WTC11 (cell line): Measurements from ENCODE around the gene VIPR2.

Experiments
- ATF1 ChIP-seq: sonication (generic); formaldehyde crosslinking; IDR thresholded peaks from 2 replicates; pipeline ENCODE4 v1.8.1; 2023; ENCODE audit warnings: mild to moderate bottlenecking, moderate library complexity, missing genetic modification reagents
- ESRRA ChIP-seq: sonication (generic); formaldehyde crosslinking; IDR thresholded peaks from 2 replicates; pipeline ENCODE4 v1.8.1; 2022; ENCODE audit warnings: mild to moderate bottlenecking, missing genetic modification reagents, borderline replicate concordance
- ETV6 ChIP-seq: sonication (generic); formaldehyde crosslinking; IDR thresholded peaks from 2 replicates; pipeline ENCODE4 v1.8.1; 2022; ENCODE audit warnings: mild to moderate bottlenecking, missing genetic modification reagents
- MXD4 ChIP-seq: fragments of 250-450 bp; sonication (Bioruptor Pico); IDR thresholded peaks from 2 replicates; pipeline ENCODE4 v1.8.0; 2021; ENCODE audit warnings: mild to moderate bottlenecking, moderate library complexity, borderline replicate concordance
- NFE2L1 ChIP-seq: sonication (generic); formaldehyde crosslinking; IDR thresholded peaks from 2 replicates; pipeline ENCODE4 v1.8.1; 2023; ENCODE audit warnings: missing genetic modification reagents
- SP1 ChIP-seq: sonication (generic); formaldehyde crosslinking; conservative IDR thresholded peaks from 2 replicates; pipeline ENCODE4 v1.8.1; 2022; ENCODE audit warnings: missing genetic modification reagents
- TEAD4 ChIP-seq: sonication (generic); formaldehyde crosslinking; IDR thresholded peaks from 2 replicates; pipeline ENCODE4 v1.8.0; 2022; ENCODE audit warnings: mild to moderate bottlenecking, missing genetic modification reagents
- ZNF219 ChIP-seq: sonication (generic); formaldehyde crosslinking; IDR thresholded peaks from 2 replicates; pipeline ENCODE4 v1.8.0; 2023; ENCODE audit warnings: missing genetic modification reagents, mild to moderate bottlenecking, borderline replicate concordance
- TF ChIP-seq, protein P1 (sequence below): fragments of 200-600 bp; IDR thresholded peaks from 2 replicates; pipeline ENCODE4 v1.8.0; 2022; ENCODE audit warnings: antibody characterized with exemption
- TF ChIP-seq, protein P2 (sequence below): sonication (generic); formaldehyde crosslinking; IDR thresholded peaks from 2 replicates; pipeline ENCODE4 v1.8.1; 2022; ENCODE audit warnings: low read depth, missing genetic modification reagents, borderline replicate concordance
- TF ChIP-seq, protein P3 (sequence below): sonication (generic); formaldehyde crosslinking; IDR thresholded peaks from 2 replicates; pipeline ENCODE4 v1.8.0; 2022; ENCODE audit warnings: mild to moderate bottlenecking, missing genetic modification reagents
- TF ChIP-seq, protein P4 (sequence below): sonication (generic); formaldehyde crosslinking; IDR thresholded peaks from 2 replicates; pipeline ENCODE4 v1.8.1; 2023; ENCODE audit warnings: mild to moderate bottlenecking, missing genetic modification reagents

DNA sequence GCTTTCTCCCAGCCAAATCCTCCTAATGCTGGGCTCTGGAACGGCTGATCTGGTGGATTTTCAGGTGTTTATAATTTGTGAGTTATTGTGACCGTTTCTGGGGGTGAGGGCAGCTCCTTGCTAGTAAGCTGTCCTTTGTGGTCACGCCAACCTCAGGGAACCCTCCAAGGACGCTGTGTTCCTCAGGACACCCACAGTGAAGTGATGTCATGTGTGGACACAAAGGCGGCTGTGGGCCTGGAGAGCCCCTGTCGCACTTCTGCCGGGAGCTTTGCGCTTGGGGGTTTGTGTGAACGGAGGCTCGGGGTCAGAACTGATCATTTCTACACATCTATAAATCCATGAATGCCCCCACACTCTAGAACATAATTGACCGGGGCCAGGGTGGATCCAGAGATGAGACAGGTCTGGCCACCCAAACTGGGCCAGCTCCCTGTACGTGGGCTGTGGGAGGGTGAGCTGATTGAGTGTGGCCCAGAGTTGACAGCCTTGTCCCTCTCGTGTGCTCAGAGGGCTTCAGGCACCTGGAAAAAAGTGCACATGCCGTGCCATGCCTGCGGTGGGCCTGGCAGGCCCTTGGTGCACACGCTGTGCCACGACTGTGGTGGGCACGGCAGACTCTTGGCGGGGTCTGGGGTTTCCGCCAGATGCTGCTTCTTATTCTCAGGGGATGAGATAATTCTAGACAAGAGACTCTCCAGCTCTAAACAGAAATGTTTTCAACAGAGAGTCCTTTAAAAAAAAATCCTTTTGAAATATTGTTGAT, 130.2 kb downstream of the VIPR2 start:
- no peak for TF ChIP-seq ZNF219 (CRISPR knock-in tag)
- TF ChIP-seq SP1 (CRISPR knock-in tag), result no peak
- TF ChIP-seq, protein P1, sequence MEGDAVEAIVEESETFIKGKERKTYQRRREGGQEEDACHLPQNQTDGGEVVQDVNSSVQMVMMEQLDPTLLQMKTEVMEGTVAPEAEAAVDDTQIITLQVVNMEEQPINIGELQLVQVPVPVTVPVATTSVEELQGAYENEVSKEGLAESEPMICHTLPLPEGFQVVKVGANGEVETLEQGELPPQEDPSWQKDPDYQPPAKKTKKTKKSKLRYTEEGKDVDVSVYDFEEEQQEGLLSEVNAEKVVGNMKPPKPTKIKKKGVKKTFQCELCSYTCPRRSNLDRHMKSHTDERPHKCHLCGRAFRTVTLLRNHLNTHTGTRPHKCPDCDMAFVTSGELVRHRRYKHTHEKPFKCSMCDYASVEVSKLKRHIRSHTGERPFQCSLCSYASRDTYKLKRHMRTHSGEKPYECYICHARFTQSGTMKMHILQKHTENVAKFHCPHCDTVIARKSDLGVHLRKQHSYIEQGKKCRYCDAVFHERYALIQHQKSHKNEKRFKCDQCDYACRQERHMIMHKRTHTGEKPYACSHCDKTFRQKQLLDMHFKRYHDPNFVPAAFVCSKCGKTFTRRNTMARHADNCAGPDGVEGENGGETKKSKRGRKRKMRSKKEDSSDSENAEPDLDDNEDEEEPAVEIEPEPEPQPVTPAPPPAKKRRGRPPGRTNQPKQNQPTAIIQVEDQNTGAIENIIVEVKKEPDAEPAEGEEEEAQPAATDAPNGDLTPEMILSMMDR, result no peak
- TF ChIP-seq, protein P2, sequence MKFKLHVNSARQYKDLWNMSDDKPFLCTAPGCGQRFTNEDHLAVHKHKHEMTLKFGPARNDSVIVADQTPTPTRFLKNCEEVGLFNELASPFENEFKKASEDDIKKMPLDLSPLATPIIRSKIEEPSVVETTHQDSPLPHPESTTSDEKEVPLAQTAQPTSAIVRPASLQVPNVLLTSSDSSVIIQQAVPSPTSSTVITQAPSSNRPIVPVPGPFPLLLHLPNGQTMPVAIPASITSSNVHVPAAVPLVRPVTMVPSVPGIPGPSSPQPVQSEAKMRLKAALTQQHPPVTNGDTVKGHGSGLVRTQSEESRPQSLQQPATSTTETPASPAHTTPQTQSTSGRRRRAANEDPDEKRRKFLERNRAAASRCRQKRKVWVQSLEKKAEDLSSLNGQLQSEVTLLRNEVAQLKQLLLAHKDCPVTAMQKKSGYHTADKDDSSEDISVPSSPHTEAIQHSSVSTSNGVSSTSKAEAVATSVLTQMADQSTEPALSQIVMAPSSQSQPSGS (CRISPR knock-in tag), result no peak
- TF ChIP-seq NFE2L1 (CRISPR knock-in tag), result no peak
- no peak for TF ChIP-seq ATF1 (CRISPR knock-in tag)
- no peak for TF ChIP-seq TEAD4 (CRISPR knock-in tag)
- TF ChIP-seq, protein P3, sequence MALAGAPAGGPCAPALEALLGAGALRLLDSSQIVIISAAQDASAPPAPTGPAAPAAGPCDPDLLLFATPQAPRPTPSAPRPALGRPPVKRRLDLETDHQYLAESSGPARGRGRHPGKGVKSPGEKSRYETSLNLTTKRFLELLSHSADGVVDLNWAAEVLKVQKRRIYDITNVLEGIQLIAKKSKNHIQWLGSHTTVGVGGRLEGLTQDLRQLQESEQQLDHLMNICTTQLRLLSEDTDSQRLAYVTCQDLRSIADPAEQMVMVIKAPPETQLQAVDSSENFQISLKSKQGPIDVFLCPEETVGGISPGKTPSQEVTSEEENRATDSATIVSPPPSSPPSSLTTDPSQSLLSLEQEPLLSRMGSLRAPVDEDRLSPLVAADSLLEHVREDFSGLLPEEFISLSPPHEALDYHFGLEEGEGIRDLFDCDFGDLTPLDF (CRISPR knock-in tag), result no peak
- TF ChIP-seq MXD4 (CRISPR knock-in tag), result no peak
- no peak for TF ChIP-seq ETV6 (CRISPR knock-in tag)
- no peak for TF ChIP-seq ESRRA (CRISPR knock-in tag)
- TF ChIP-seq, protein P4, sequence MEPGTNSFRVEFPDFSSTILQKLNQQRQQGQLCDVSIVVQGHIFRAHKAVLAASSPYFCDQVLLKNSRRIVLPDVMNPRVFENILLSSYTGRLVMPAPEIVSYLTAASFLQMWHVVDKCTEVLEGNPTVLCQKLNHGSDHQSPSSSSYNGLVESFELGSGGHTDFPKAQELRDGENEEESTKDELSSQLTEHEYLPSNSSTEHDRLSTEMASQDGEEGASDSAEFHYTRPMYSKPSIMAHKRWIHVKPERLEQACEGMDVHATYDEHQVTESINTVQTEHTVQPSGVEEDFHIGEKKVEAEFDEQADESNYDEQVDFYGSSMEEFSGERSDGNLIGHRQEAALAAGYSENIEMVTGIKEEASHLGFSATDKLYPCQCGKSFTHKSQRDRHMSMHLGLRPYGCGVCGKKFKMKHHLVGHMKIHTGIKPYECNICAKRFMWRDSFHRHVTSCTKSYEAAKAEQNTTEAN (CRISPR knock-in tag), result no peak
